ENCODE data around the gene FUNDC1.

The FUNDC1 gene

GRCh38 chrX:44482575-44482974 lies 60.1 kb downstream of the FUNDC1 start:
- in situ Hi-C loops (cut with HindIII; ENCODE audit: low sequenced_read_pairs) = no loop called here

GRCh38 chrX:44480591-44480990 lies 62.1 kb downstream of the FUNDC1 start:
- in situ Hi-C loops (cut with HindIII; ENCODE audit: low sequenced_read_pairs) = no loop called here

GRCh38 chrX:44474410-44474809 lies 68.2 kb downstream of the FUNDC1 start:
- in situ Hi-C loops (cut with HindIII; ENCODE audit: low sequenced_read_pairs) = no loop called here
